HL-60 (cell line): Measurements from ENCODE around the gene ANKRD33.

Source experiments
- DNase-seq, 2 experiments: peaks; one replicate each; pipeline ENCODE4 v3.0.0-alpha.2; 2010 to 2020; ENCODE audit warnings: low read depth in 1 of 2, low spot score in 1 of 2
- H3K27ac ChIP-seq: fragments of 250-450 bp; sonication (Bioruptor Pico); replicated peaks from 2 replicates; pipeline ENCODE4 v1.5.1; 2020; ENCODE audit warnings: mild to moderate bottlenecking, moderate library complexity
- H3K27me3 ChIP-seq: fragments of 250-450 bp; sonication (Bioruptor Pico); 2 replicates; pipeline ENCODE4 v1.5.1; 2021; ENCODE audit warnings: mild to moderate bottlenecking, moderate library complexity; ENCODE audit not compliant: insufficient read depth, poor library complexity, severe bottlenecking
- H3K4me3 ChIP-seq: replicated peaks from 2 replicates; pipeline ENCODE4 v1.5.1; 2011; ENCODE audit warnings: mild to moderate bottlenecking, control low read depth, low read length; ENCODE audit not compliant: insufficient read depth
- CTCF ChIP-seq: IDR thresholded peaks from one replicate; pipeline ENCODE4 v1.5.1; 2011; ENCODE audit warnings: low read length, control low read depth, inconsistent platforms; ENCODE audit not compliant: insufficient read depth
- GABPA ChIP-seq: IDR thresholded peaks from 2 replicates; pipeline ENCODE4 v1.6.1; 2012; ENCODE audit warnings: low read depth
- POLR2AphosphoS5 ChIP-seq: IDR thresholded peaks from 2 replicates; pipeline ENCODE4 v1.6.1; 2012; ENCODE audit warnings: low read depth
- REST ChIP-seq: IDR thresholded peaks from 2 replicates; pipeline ENCODE4 v1.6.1; 2012; ENCODE audit warnings: low read depth; ENCODE audit not compliant: insufficient replicate concordance
- SPI1 ChIP-seq: IDR thresholded peaks from 2 replicates; pipeline ENCODE4 v1.6.1; 2012; ENCODE audit warnings: low read depth, mild to moderate bottlenecking, borderline replicate concordance

ANKRD33 gene

GRCh38 chr12:51868821-51869495, 18.9 kb upstream of the ANKRD33 start:
- peaks cover 19% of the 10 kb centered on the region for H3K27me3 ChIP-seq
- no peak overlapping the region for H3K27ac ChIP-seq
- TF ChIP-seq SPI1 (no peak), CTCF (no peak), POLR2AphosphoS5 (no peak), GABPA (no peak), REST (no peak)
- DNase-seq, result no peak
- peak overlapping the region; percentile 4 for H3K4me3 ChIP-seq

- TF ChIP-seq SPI1, result no peak
- TF ChIP-seq POLR2AphosphoS5, result no peak
- TF ChIP-seq REST, result no peak
- no peak for TF ChIP-seq GABPA
- TF ChIP-seq CTCF, result no peak
Observed at GRCh38 chr12:51869496-51869865, 18.4 kb upstream of the ANKRD33 start.

GRCh38 chr12:51869931-51870330, 18.0 kb upstream of the ANKRD33 start:
- H3K27me3 ChIP-seq, result peaks cover 9% of the 10 kb centered on the region
- TF ChIP-seq GABPA, result no peak
- TF ChIP-seq POLR2AphosphoS5, result no peak
- no peak for TF ChIP-seq REST
- TF ChIP-seq CTCF, result no peak
- no peak for TF ChIP-seq SPI1
- no peak overlapping the region for H3K27ac ChIP-seq
- no peak overlapping the region for H3K4me3 ChIP-seq
- peak in 1 of 2 experiments; percentile 14 for DNase-seq

More at GRCh38 chr12:51869496-51869865, 18.4 kb upstream of the ANKRD33 start:
- Histone ChIP-seq H3K27me3 (peaks cover 13% of the 10 kb centered on the region), H3K4me3 (no peak overlapping the region), H3K27ac (no peak overlapping the region)
- no peak for DNase-seq
